NB4 (cell line): ENCODE data around the gene PEAK3.

ENCODE experiments used
- TF ChIP-seq, protein P1 (sequence below): IDR thresholded peaks from one replicate; pipeline ENCODE4 v1.5.1; 2012; ENCODE audit warnings: low read depth, low read length
- TF ChIP-seq, protein P2 (sequence below): IDR thresholded peaks from 2 replicates; pipeline ENCODE4 v1.6.1; 2011; ENCODE audit warnings: low read depth, low read length

DNA sequence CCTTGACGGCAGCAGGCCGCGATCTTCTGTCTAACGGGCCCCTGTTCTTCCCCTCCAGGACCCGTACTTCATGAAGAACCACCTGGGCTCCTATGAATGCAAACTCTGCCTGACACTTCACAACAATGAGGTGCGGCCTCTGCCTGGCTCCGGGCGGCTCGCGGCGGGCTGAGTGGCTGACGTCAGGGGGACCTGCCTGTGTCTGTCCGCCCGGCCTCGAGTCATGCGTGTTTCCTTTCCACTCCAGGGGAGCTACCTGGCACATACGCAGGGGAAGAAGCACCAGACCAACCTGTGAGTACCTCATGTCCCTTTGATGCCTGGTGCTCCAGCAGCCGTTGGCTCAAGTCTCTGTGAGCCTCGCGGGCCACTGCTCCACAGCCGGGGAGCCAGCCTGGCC lies 37.5 kb downstream of the PEAK3 start:
- TF ChIP-seq, protein P1, sequence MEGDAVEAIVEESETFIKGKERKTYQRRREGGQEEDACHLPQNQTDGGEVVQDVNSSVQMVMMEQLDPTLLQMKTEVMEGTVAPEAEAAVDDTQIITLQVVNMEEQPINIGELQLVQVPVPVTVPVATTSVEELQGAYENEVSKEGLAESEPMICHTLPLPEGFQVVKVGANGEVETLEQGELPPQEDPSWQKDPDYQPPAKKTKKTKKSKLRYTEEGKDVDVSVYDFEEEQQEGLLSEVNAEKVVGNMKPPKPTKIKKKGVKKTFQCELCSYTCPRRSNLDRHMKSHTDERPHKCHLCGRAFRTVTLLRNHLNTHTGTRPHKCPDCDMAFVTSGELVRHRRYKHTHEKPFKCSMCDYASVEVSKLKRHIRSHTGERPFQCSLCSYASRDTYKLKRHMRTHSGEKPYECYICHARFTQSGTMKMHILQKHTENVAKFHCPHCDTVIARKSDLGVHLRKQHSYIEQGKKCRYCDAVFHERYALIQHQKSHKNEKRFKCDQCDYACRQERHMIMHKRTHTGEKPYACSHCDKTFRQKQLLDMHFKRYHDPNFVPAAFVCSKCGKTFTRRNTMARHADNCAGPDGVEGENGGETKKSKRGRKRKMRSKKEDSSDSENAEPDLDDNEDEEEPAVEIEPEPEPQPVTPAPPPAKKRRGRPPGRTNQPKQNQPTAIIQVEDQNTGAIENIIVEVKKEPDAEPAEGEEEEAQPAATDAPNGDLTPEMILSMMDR: no peak
- TF ChIP-seq, protein P2, sequence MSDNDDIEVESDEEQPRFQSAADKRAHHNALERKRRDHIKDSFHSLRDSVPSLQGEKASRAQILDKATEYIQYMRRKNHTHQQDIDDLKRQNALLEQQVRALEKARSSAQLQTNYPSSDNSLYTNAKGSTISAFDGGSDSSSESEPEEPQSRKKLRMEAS: no peak
